MM.1S (cell line): Measurements from ENCODE around the gene KLC4.

Experiments
- DNase-seq: peaks from one replicate; pipeline ENCODE4 v3.0.0-alpha.2; 2015
- H2AFZ ChIP-seq: fragments of 300-600 bp; sonication (generic); 2 replicates; pipeline ENCODE4 v1.6.0; 2016; ENCODE audit warnings: antibody characterized with exemption, low read length
- H3F3A ChIP-seq: fragments of 300-600 bp; sonication (generic); 2 replicates; pipeline ENCODE4 v1.6.1; 2016; ENCODE audit warnings: mild to moderate bottlenecking, antibody characterized with exemption, low read length, moderate library complexity, mixed read lengths; ENCODE audit not compliant: insufficient read depth
- H3K27ac ChIP-seq: fragments of 300-600 bp; sonication (generic); 2 replicates; pipeline ENCODE4 v1.5.1; 2016; ENCODE audit warnings: mild to moderate bottlenecking, low read length
- H3K27me3 ChIP-seq: fragments of 300-600 bp; sonication (generic); replicated peaks from 2 replicates; pipeline ENCODE4 v1.6.0; 2016; ENCODE audit warnings: low read length; ENCODE audit not compliant: insufficient read depth
- H3K36me3 ChIP-seq: fragments of 300-600 bp; sonication (generic); replicated peaks from 2 replicates; pipeline ENCODE4 v1.6.1; 2016; ENCODE audit warnings: mild to moderate bottlenecking, low read length, mixed read lengths; ENCODE audit not compliant: insufficient read depth
- H3K4me1 ChIP-seq: fragments of 300-600 bp; sonication (generic); 2 replicates; pipeline ENCODE4 v1.6.1; 2016; ENCODE audit warnings: low read length, mixed read lengths
- H3K4me2 ChIP-seq: fragments of 300-600 bp; sonication (generic); 2 replicates; pipeline ENCODE4 v1.6.0; 2016; ENCODE audit warnings: low read depth, low read length
- H3K4me3 ChIP-seq: fragments of 300-600 bp; sonication (generic); 2 replicates; pipeline ENCODE4 v1.5.1; 2016; ENCODE audit warnings: low read length, mixed read lengths
- H3K79me2 ChIP-seq: fragments of 300-600 bp; sonication (generic); 2 replicates; pipeline ENCODE4 v1.6.1; 2016; ENCODE audit warnings: mixed run types, low read length, mixed read lengths
- H3K9ac ChIP-seq: fragments of 300-600 bp; sonication (generic); 2 replicates; pipeline ENCODE4 v1.6.1; 2016; ENCODE audit warnings: low read length, mixed read lengths
- H3K9me2 ChIP-seq: fragments of 300-600 bp; sonication (generic); replicated peaks from 2 replicates; pipeline ENCODE4 v1.6.1; 2016; ENCODE audit warnings: mild to moderate bottlenecking, low read length, mixed read lengths; ENCODE audit not compliant: insufficient read depth
- H3K9me3 ChIP-seq: fragments of 300-600 bp; sonication (generic); replicated peaks from 2 replicates; pipeline ENCODE4 v1.6.1; 2016; ENCODE audit warnings: mild to moderate bottlenecking, low read length, mixed read lengths; ENCODE audit not compliant: insufficient read depth
- H4K20me1 ChIP-seq: fragments of 300-600 bp; sonication (generic); 2 replicates; pipeline ENCODE4 v1.6.1; 2016; ENCODE audit warnings: mild to moderate bottlenecking, low read length, moderate library complexity, mixed read lengths; ENCODE audit not compliant: insufficient read depth
- EZH2 ChIP-seq: fragments of 300-600 bp; sonication (generic); optimal IDR thresholded peaks from 2 replicates; pipeline ENCODE3; 2017; ENCODE audit warnings: low read depth, mild to moderate bottlenecking, antibody characterized with exemption, low read length, mixed read lengths
- EZH2phosphoT487 ChIP-seq: fragments of 300-600 bp; sonication (generic); IDR thresholded peaks from 2 replicates; pipeline ENCODE4 v1.6.1; 2018; ENCODE audit warnings: antibody characterized with exemption, low read length
- TF ChIP-seq, protein P1 (sequence below): fragments of 300-600 bp; sonication (generic); IDR thresholded peaks from 2 replicates; pipeline ENCODE4 v1.5.1; 2016; ENCODE audit warnings: antibody characterized with exemption, low read length, mixed read lengths

Gene KLC4

GRCh38 chr6:43091020-43091419, 31.6 kb downstream of the KLC4 start:
- TF ChIP-seq, protein P1, sequence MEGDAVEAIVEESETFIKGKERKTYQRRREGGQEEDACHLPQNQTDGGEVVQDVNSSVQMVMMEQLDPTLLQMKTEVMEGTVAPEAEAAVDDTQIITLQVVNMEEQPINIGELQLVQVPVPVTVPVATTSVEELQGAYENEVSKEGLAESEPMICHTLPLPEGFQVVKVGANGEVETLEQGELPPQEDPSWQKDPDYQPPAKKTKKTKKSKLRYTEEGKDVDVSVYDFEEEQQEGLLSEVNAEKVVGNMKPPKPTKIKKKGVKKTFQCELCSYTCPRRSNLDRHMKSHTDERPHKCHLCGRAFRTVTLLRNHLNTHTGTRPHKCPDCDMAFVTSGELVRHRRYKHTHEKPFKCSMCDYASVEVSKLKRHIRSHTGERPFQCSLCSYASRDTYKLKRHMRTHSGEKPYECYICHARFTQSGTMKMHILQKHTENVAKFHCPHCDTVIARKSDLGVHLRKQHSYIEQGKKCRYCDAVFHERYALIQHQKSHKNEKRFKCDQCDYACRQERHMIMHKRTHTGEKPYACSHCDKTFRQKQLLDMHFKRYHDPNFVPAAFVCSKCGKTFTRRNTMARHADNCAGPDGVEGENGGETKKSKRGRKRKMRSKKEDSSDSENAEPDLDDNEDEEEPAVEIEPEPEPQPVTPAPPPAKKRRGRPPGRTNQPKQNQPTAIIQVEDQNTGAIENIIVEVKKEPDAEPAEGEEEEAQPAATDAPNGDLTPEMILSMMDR, result no peak
- TF ChIP-seq EZH2, result no peak
- TF ChIP-seq EZH2phosphoT487, result no peak
- H3K27ac ChIP-seq, result no peak overlapping the region
- H3K27me3 ChIP-seq, result no peaks in the 10 kb centered on the region
- H3K79me2 ChIP-seq, result no peaks in the 10 kb centered on the region
- H3K9ac ChIP-seq, result no peak overlapping the region
- no peaks in the 10 kb centered on the region for H3K36me3 ChIP-seq
- H3K4me2 ChIP-seq, result no peak overlapping the region
- no peaks in the 10 kb centered on the region for H3K4me1 ChIP-seq
- H3F3A ChIP-seq, result no peaks in the 10 kb centered on the region
- H3K4me3 ChIP-seq, result no peak overlapping the region
- no peak for DNase-seq
- no peaks in the 10 kb centered on the region for H3K9me2 ChIP-seq
- H3K9me3 ChIP-seq, result no peaks in the 10 kb centered on the region
- H4K20me1 ChIP-seq, result no peaks in the 10 kb centered on the region
- no peak overlapping the region for H2AFZ ChIP-seq

DNA sequence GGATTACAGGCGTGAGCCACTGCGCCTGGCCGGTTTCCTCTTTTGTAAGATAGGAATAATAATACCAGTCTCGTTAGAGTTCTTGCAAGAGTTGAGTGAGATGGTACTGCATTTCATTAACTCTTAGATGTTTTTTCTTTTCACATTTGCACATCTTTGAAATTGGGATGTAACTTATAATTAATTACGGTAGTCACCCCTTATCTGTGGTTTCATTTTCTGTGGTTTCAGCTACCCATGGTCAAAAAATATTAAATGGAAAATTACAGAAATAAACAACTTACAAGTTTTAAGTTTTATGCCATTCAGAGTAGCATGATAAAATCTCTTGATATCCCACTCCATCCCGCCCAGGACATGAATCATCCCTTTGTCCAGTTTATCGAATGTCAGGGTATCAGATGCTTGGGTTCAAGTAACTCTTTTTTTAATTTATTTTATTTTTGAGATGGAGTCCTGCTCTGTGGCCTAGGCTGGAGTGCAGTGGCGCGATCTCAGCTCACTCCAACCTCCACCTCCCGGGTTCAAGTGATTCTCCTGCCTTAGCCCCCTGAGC, 32.1 kb downstream of the KLC4 start:
- H4K20me1 ChIP-seq, result no peaks in the 10 kb centered on the region
- H3K4me3 ChIP-seq, result no peak overlapping the region
- H3K27me3 ChIP-seq, result no peaks in the 10 kb centered on the region
- no peaks in the 10 kb centered on the region for H3K4me1 ChIP-seq
- no peaks in the 10 kb centered on the region for H3K79me2 ChIP-seq
- no peaks in the 10 kb centered on the region for H3K9me2 ChIP-seq
- no peak for DNase-seq
- no peak overlapping the region for H2AFZ ChIP-seq
- TF ChIP-seq, protein P1, result no peak
- TF ChIP-seq EZH2, result no peak
- no peak for TF ChIP-seq EZH2phosphoT487
- H3K36me3 ChIP-seq, result no peaks in the 10 kb centered on the region
- H3K9ac ChIP-seq, result no peak overlapping the region
- no peaks in the 10 kb centered on the region for H3F3A ChIP-seq
- H3K4me2 ChIP-seq, result no peak overlapping the region
- H3K27ac ChIP-seq, result no peak overlapping the region
- no peaks in the 10 kb centered on the region for H3K9me3 ChIP-seq

GRCh38 chr6:43092635-43093034, 33.2 kb downstream of the KLC4 start:
- H3K27ac ChIP-seq, result no peak overlapping the region

More at GRCh38 chr6:43092635-43093034, 33.2 kb downstream of the KLC4 start:
- Histone ChIP-seq H3K4me2 (no peak overlapping the region), H4K20me1 (no peaks in the 10 kb centered on the region), H2AFZ (no peak overlapping the region), H3K36me3 (no peaks in the 10 kb centered on the region), H3K4me1 (no peaks in the 10 kb centered on the region), H3K79me2 (no peaks in the 10 kb centered on the region), H3F3A (no peaks in the 10 kb centered on the region), H3K4me3 (no peak overlapping the region), H3K9ac (no peak overlapping the region), H3K27me3 (no peaks in the 10 kb centered on the region), H3K9me3 (no peaks in the 10 kb centered on the region), H3K9me2 (no peaks in the 10 kb centered on the region)
- DNase-seq, result no peak
- TF ChIP-seq, protein P1, result no peak
- TF ChIP-seq EZH2phosphoT487, result no peak
